ENCODE measurements around the gene TXNDC8. TPM values are rescaled to one million over a fixed set of nuclear protein-coding genes. Genes with fewer than 3 reads are reported as not detected.

The TXNDC8 gene
- total and polyA plus RNA-seq, 7 donors = not detected

GRCh38 chr9:110261632-110262031, 76.0 kb downstream of the TXNDC8 start:
- no peak for TF ChIP-seq POLR2AphosphoS5 (IDR thresholded peaks at IDR 0.05)
- TF ChIP-seq, protein P1, sequence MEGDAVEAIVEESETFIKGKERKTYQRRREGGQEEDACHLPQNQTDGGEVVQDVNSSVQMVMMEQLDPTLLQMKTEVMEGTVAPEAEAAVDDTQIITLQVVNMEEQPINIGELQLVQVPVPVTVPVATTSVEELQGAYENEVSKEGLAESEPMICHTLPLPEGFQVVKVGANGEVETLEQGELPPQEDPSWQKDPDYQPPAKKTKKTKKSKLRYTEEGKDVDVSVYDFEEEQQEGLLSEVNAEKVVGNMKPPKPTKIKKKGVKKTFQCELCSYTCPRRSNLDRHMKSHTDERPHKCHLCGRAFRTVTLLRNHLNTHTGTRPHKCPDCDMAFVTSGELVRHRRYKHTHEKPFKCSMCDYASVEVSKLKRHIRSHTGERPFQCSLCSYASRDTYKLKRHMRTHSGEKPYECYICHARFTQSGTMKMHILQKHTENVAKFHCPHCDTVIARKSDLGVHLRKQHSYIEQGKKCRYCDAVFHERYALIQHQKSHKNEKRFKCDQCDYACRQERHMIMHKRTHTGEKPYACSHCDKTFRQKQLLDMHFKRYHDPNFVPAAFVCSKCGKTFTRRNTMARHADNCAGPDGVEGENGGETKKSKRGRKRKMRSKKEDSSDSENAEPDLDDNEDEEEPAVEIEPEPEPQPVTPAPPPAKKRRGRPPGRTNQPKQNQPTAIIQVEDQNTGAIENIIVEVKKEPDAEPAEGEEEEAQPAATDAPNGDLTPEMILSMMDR (IDR thresholded peaks at IDR 0.05) = no peak
- no peak for TF ChIP-seq EP300 (IDR thresholded peaks at IDR 0.05)
- H3K27me3 ChIP-seq = no peaks in the 10 kb centered on the region
- H3K36me3 ChIP-seq = no peaks in the 10 kb centered on the region
- no peak overlapping the region for H3K27ac ChIP-seq
- H3K4me1 ChIP-seq = peaks cover 0 to 12% (median 10%) of the 10 kb centered on the region in 4 donors
- H3K4me3 ChIP-seq = no peak overlapping the region
- DNase-seq = no peak
- H3K9me3 ChIP-seq = no peaks in the 10 kb centered on the region
- WGBS, 2 donors = 57 to 79% methylated on average over 5 of the region's 5 CpGs
- intact Hi-C loops (cut with DNase I) = no loop called here

GRCh38 chr9:110260911-110261310, 76.8 kb downstream of the TXNDC8 start:
- H3K9me3 ChIP-seq = no peaks in the 10 kb centered on the region
- no peak overlapping the region for H3K27ac ChIP-seq
- DNase-seq = no peak
- no peak for TF ChIP-seq POLR2AphosphoS5 (IDR thresholded peaks at IDR 0.05)
- TF ChIP-seq EP300 (IDR thresholded peaks at IDR 0.05) = no peak
- no peak for TF ChIP-seq POLR2A (IDR thresholded peaks at IDR 0.05)
- TF ChIP-seq, protein P1 (IDR thresholded peaks at IDR 0.05) = no peak
- no peak overlapping the region for H3K4me3 ChIP-seq
- H3K4me1 ChIP-seq = peaks cover 0 to 12% (median 10%) of the 10 kb centered on the region in 4 donors
- H3K36me3 ChIP-seq = no peaks in the 10 kb centered on the region
- WGBS, 2 donors = 29 to 59% methylated on average over 4 of the region's 4 CpGs
- H3K27me3 ChIP-seq = no peaks in the 10 kb centered on the region
- intact Hi-C loops (cut with DNase I) = no loop called here

DNA sequence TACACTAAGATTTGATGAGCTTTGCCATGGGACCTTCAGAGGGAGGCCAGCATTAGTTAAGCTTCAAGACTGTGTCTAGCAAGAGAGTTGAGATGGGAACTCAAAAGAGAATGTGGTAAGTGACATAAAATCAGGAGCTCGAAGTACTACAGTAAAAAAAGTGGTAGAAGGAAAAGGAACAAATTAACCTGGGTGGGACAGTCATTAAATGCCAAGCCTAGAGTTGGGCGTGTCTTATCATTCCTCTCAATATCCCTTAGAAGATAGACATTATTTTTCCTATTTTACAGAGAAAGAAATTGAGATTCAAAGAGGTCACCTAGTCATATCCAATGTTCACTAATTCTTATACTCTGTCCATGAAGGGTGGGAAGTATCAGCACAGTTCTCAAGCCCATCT, 78.1 kb downstream of the TXNDC8 start:
- Histone ChIP-seq H3K9me3 (no peaks in the 10 kb centered on the region), H3K4me3 (no peak overlapping the region), H3K4me1 (peaks cover 0 to 20% (median 16%) of the 10 kb centered on the region in 4 donors), H3K27me3 (no peaks in the 10 kb centered on the region), H3K36me3 (no peaks in the 10 kb centered on the region), H3K27ac (no peak overlapping the region)
- no peak for DNase-seq
- 17 to 76% methylated on average over 2 of the region's 2 CpGs for WGBS, 2 donors
- intact Hi-C loops (cut with DNase I) = loop anchor here (5.0 kb wide), 2 partner anchors 132 to 212 kb away; no protein-coding TSS in a partner anchor
- TF ChIP-seq, protein P1 (IDR thresholded peaks at IDR 0.05) = no peak
- no peak for TF ChIP-seq POLR2A (IDR thresholded peaks at IDR 0.05)
- no peak for TF ChIP-seq POLR2AphosphoS5 (IDR thresholded peaks at IDR 0.05)
- no peak for TF ChIP-seq EP300 (IDR thresholded peaks at IDR 0.05)

DNA sequence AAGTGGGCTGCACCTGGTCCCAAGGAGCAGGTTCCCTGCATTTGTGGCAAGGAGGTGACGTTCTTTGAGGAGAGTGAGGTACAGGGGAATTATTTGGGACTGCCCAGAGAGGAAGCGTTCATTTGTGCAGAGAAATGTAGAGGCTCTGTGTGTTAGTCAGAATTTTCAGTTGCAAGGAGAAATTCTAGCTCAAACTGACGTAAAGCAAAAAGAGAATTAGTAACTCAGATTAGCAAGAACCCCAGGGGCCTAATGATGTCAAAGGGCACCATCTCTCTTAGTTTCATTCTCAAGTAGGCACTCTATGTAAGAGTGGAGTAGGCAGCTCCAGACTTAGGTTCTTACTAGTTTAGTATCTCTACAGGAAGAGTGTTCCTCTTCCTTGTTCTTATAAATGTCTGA, 79.0 kb downstream of the TXNDC8 start:
- Histone ChIP-seq H3K9me3 (no peaks in the 10 kb centered on the region), H3K27me3 (no peaks in the 10 kb centered on the region), H3K4me1 (peaks cover 0 to 26% (median 24%) of the 10 kb centered on the region in 4 donors), H3K27ac (no peak overlapping the region), H3K36me3 (no peaks in the 10 kb centered on the region), H3K4me3 (no peak overlapping the region)
- DNase-seq = no peak
- intact Hi-C loops (cut with DNase I) = loop anchor here (5.0 kb wide), 2 partner anchors 131 to 211 kb away; no protein-coding TSS in a partner anchor
- no peak for TF ChIP-seq EP300 (IDR thresholded peaks at IDR 0.05)
- no peak for TF ChIP-seq POLR2A (IDR thresholded peaks at IDR 0.05)
- no peak for TF ChIP-seq POLR2AphosphoS5 (IDR thresholded peaks at IDR 0.05)
- TF ChIP-seq, protein P1 (IDR thresholded peaks at IDR 0.05) = no peak
- WGBS, 2 donors = 82 to 88% methylated on average over 3 of the region's 3 CpGs

DNA sequence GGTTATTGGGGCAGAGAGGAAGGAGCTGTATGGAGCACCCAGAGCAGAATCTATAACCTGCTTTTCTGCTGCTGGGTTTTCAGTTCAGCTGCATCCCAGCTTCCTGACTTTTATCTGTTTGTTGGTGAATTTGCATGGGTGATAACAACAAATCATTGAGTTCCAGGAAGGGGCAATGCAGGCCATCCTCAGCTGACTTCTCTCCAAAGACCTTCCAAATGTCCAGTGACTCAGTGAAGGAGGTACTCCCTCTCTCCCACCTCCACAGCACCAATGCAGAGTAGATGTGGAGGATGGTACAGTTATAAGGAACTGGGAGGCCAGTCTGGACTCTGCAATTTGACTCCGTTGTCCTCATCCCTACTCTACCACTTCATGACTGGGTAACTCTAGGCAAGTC, 79.7 kb downstream of the TXNDC8 start:
- peak overlapping the region; percentile 89 to 95 (median 90) for H3K27ac ChIP-seq
- intact Hi-C loops (cut with DNase I) = loop anchor here (5.0 kb wide), 2 partner anchors 131 to 211 kb away; no protein-coding TSS in a partner anchor
- H3K27me3 ChIP-seq = no peaks in the 10 kb centered on the region
- peaks cover 0 to 27% (median 24%) of the 10 kb centered on the region in 4 donors for H3K4me1 ChIP-seq
- no peak for DNase-seq
- TF ChIP-seq POLR2AphosphoS5 (IDR thresholded peaks at IDR 0.05) = no peak
- TF ChIP-seq, protein P1 (IDR thresholded peaks at IDR 0.05) = no peak
- TF ChIP-seq EP300 (IDR thresholded peaks at IDR 0.05) = no peak
- TF ChIP-seq POLR2A (IDR thresholded peaks at IDR 0.05) = no peak
- no peaks in the 10 kb centered on the region for H3K9me3 ChIP-seq
- 80 to 81% methylated on average over 1 of the region's 1 CpG for WGBS, 2 donors
- H3K36me3 ChIP-seq = no peaks in the 10 kb centered on the region
- no peak overlapping the region for H3K4me3 ChIP-seq

All from sigmoid colon (tissue), 7 donors.